NCI-H524 treated with DMSO at 0.1 percent for 48 hours (cell line): ENCODE data around the gene CFAP300.

Source experiments
- DNase-seq: peaks from one replicate; lab custom pipeline; 2025; lab: John Stamatoyannopoulos, UW

The CFAP300 gene

DNA sequence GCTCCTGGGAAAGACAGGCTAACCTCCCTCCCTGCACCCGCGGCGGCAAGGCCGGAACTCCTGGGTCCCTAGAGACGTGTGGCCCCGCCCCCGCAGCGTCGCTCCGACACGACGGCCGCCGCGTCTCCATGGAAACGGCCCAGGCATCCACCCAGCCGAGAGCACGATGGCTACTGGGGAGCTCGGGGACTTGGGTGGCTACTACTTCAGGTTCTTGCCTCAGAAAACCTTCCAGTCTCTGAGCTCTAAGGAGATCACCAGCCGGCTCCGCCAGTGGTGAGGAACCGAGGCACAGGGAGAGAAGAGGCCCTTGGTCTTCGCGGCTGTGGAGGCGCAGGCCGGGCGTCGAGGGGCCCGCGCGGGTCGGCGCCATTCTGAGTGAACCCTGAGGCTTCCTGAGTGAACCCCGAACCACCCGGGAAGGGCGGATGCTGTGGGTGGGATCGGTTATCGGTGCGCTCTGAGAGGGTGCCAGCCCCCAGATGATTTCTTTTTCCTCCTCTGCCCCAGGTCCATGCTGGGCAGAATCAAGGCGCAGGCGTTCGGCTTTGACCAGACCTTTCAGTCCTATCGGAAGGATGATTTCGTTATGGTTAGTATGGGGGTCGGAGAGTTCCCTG lies at the start of gene CFAP300:
Gene CFAP300 (plus strand): TSS at position 133 of the 620 bp plus-strand sequence. CDS start 34 bp downstream, at position 167.
- DNase-seq = peak; percentile 1

DNA sequence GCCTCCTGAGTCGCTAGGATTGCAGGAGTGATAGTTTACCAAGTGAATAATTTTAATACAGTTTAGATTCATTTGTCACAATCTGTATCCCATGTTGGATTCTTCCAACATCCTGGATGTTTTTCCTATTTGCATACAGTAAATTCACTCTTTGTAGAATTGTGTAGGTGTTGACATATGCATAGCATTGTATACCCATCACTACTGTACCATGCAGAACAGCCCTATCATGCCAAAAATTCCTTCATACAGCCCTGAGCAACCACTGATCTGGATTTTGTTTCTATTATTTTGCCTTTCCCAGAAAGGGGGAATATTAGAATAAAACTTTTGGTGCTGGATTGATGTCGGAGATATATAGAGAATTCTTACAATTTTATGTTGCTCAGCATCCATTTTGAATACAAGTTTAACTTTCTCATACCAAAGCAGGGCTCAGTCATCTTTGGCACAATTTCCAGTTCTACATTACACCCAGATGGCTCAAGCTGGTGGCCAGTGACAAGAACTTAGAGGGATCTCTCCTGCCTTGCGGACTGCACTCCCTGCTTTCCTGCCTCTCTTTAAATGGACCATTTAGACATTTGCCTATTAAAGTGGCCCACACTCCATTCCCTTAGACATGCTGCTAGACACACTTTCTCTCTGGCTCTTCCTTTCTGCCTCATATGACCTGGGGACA lies 45.4 kb upstream of the CFAP300 start:
- no peak for DNase-seq

DNA sequence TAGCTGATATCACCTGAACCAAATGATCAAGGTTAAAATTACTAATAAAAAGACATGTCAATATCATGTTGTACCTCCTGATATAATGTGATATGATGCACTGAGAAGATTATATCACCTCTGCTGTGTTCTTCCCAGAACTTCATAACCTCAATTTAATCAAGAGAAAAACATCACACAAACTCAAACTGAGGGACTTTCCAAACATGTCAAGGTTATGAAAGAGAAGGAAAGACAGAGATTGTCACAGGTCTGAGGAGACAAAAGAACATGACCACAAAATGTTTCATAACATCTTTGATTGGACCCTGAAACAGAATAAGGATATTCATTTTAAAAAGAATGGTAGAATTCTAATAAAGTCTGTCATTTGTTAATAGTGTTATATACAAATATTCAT lies 43.0 kb upstream of the CFAP300 start:
- no peak for DNase-seq

DNA sequence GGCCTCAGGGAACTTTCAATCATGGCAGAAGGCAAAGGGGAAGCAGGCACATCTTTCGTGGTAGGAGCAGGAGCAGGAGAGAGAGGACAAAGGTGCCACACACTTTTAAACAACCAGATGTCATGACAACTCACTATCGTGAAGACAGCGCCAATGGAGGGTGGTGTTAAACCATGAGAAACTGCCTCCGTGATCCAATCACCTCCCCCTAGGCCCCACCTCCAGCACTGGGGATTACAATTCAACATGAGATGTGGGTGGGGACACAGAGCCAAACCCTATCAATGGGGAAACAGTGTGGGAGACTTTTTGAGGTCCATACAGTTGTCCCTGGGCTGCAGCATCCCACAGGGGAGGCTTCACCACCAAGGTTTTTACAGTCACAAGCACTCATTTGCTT lies 41.9 kb upstream of the CFAP300 start:
- DNase-seq = no peak

DNA sequence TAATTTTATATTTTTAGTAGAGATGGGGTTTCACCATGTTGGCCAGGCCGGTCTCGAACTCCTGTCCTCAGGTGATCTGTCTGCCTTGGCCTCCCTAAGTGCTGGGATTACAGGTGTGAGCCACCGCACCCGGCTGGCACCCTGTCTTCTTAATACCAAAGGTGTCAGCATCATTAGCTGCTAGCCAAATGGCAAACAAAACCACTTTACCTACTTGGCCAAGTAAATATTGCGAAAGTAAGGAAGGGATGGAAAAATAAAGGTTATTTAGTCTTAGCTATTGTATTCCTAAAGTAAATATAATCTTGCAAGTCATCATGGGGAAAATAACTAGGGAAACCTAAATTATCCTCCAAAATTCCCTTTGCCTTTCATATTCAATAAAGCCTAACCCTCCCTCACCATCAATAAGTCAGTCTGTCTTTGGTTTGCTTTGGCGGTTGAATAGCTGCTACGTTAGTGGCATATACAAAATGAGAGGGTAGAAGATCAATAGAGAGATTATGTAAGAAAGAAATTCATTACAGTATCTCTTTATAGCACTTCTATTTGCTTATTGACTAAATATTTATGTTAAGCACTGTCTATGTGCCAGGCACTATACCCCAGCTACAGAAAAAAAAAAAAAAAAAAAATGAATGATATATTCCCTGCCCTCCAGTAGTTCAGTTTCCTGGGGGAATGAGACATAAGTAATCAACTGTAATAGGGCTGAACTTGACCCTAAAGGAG lies 40.2 kb upstream of the CFAP300 start:
- no peak for DNase-seq

DNA sequence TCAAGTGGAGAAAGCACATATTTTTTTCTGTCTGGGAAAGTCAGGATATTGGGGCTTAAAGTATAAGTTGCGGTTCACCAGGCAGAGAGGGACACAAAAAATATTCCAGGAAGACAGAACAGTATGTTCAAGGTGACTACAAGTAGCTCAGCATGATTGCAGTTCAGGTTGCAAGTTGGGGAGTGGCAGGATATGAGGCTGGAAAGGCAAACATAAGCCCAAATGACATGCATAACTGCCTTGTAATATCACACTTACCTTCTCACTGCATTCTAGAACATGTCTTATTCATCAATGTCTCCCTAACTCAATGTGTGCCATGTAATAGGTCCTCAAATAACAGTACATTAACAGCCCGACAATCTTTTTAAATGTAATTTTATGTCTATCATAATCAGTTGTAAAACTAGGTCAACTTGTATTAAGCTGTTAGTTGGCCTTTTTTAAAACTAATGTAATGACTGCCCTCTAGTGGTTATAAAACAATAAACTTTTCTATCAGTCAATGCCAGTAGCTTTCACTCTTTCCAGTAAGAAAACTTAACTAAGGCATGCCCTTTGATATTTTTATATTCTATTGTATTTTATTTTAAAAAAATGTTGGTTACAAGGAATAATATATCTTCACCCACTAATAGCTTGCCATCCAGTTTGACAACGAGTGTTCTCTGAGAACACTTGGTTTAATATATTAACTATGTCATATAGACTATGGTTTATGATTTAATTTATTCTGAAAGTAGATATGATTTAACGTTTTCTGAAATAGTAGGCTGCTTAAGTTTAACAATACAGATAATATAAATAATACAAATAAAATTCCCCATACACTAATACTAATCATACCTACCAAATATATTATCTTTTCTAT lies 39.4 kb upstream of the CFAP300 start:
- DNase-seq = no peak

DNA sequence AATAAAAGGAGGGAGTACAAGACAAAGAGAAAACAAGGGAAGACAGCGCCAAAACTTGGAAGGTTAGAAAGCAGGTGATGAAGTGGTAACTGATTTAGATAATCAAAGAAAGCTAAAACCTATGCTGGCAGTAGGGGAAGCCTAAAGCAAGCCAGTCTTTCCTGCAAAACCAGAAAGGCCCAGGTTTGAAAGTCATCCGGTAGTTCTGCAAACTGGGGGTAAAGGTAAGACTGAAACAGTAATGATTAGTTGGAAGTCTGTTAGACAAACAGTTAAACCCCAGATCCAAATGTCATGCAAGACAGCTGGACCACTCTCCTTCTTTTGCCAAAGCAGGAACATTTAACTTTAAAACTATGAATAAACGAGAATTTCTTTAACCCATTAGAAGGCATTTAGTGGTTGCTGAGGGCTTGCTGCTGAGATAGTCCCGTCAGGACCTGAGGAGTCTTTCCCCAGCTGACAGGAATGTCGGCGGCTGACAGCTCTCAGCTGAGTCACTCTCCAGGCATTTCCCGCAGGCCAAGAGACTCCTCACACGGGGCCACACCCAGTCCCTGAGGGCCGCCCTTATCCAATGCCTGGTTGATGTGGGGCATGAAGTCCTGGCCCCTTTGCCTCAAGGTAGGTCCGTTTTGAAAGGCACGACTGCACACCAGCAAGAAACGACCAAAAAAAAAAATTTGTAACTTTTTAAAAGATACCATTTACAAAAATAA lies 36.3 kb upstream of the CFAP300 start:
- DNase-seq = no peak

DNA sequence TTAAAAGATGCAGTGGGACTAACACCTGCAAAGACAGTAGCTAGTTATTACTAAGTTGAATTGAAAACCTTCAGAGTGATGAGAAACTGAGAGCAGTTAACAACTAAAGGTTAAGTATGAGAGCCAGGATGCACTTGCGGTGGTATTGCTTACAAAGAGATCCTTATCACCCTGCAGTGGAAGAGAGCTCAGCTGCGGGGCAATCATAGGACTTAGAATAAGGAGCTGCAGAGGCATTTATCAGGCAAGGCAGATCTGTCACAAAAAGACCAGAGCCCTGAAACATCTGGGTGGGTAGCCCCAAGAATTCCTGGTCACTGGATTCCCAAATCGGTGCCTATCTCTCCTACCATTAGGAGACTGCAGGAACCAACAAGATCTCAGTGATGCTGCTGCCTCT lies 34.3 kb upstream of the CFAP300 start:
- DNase-seq = no peak

DNA sequence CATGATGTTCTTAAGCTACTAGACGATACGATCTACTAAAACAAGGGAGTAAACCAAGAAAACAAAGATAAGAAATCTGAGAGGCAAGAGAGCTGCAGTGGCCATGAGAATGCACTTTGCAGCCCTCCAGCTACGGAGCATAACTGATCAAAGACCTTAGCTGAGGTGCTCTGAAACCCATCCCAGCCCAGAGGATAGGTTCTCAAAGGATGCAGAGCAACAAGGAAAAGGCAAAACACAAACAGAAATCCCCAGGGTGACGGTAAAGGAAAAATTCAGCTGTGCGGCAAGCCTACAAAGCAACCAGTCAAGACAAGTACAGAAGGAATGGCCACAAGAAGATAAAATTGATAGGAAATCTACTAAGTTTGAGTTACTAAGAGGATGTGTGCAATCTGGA lies 32.5 kb upstream of the CFAP300 start:
- no peak for DNase-seq

DNA sequence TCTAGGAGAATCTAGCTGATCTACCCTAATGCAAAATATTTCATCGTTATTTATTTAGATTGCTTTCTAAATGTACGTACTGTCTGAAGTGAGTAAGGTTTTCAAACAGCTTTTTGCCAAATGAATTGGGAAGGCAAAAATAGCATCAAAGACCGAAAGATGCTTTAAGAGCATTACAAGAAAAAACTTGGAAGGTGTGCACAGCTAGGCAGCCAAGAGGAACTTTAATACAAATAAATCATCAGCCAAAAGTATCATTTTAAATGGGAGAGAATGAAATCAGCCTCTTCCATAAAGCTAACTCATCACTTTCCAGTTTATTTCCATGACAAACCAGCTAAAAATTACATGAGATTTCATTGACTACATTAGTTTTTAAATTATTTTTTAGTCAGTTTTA lies 30.2 kb upstream of the CFAP300 start:
- DNase-seq = no peak

DNA sequence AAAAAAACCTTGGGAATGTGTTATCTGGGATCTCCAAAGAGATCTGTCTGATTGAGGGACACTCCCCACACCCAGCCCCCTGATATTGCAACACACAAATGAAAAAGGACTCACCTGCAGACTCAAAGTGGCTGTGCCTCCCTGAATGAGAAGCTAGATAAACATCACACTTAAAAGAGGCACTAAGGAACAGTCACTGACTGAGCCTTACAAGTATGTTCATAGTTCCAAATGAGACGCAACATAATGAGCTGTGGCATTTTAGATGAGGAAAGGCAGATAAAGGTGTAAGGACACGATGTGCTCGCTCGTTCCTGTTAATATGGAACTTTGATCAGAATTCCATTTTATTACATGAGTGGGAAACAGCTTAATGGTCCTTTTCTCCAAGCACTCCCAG lies 21.0 kb upstream of the CFAP300 start:
- DNase-seq = no peak

DNA sequence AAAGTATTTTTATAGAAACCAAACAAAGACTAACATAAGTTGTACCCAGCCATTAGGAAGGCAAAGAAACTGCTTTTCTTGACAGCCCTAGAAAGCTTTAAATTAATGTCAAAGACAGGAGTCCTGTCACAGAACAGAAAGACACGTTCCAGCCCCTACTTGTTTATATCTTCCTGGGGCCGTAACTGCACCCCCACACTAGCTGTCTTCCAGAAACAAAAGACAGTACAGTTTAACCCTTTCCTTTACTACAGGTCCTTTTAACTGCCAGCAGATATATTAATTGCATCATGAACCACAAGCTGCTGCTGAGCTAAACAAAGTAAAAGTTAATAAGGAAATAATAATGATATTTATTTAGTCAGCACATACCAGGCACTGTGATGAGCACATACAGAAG lies 20.3 kb upstream of the CFAP300 start:
- DNase-seq = no peak

DNA sequence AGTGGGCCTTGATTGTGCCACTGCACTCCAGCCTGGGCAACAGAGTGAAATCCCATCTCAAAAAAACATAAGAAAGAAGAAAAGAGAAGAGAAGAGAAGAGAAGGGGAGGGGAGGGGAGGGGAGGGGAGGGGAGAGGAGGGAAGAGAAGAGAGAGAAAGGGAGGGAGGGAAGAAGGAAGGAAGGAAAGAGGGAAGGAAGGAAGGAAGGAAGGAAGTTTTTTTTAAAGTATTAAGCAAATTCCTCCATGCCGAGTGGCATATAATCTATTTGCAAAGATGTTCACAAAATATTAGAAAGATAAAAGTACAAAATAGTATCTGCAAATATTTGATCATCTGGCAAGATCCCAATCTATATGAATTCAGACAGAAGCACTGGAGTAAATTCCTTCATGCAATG lies 10.5 kb upstream of the CFAP300 start:
- no peak for DNase-seq

DNA sequence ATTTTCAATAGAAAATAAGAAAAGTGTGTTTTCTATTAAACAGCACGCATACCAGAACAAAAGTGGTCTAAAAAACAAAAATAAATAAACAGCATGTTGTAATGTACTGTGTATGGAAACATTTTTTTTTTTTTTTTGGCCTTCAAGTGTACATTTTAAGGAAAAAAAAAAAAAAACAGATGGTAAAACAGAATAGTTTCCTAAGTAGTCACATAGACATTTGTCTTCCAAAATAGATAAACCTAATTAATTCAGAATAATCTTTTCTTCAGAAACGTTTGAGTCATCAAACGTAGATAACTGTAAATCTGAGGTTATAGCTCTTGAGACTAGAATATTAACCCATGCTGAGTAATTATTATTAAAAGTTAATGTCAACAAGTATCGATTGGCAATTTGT lies 396 bp upstream of the CFAP300 start:
- DNase-seq = no peak

DNA sequence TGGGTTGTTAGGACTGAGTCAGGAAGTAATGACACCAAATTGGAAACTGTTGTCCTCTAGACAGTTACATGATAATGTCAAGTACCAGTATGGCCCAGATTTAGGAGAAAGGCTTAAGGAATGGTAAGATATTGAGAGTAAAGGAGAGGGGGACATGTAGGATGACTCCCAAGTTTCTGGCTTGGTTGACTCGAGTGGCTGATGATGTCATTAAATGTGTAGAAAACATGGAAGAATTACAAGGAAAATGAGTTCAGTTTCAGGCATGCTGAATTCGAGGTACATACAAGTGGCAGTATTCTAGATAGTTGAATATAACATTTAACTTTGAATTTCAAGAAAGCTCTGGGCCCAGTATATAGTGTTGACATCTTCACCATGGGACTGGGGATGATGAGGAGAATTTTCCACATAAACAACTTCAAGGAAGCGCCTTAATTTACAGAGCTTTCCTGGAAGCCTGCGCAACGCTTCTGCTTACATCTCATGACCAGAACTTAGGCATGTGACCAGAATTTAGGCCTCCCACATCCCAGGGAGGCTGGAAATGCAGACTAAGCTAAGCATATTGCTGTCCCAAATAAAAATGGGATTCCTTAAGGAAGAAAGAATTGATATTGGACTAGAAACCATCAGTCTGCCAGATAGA lies 3.8 kb downstream of the CFAP300 start:
- no peak for DNase-seq

DNA sequence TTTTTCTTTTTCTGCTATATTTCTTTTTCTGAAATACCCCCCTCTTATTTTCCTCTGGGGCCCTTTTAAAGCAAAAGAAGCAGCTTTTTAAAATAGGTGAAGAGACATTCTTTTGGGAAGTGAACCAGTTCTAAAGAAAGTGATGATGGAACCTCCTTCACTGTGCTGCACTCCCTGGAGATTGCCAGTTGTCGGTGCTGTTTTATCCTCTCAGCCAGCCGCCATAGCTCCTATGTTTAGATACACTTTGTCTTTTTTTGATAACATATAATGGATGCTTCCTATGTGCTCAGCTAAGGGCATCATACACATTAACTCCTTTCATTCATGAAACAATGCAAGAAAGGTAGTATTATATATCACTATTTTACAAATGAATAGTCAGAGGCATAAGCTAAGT lies 14.0 kb downstream of the CFAP300 start:
- no peak for DNase-seq

DNA sequence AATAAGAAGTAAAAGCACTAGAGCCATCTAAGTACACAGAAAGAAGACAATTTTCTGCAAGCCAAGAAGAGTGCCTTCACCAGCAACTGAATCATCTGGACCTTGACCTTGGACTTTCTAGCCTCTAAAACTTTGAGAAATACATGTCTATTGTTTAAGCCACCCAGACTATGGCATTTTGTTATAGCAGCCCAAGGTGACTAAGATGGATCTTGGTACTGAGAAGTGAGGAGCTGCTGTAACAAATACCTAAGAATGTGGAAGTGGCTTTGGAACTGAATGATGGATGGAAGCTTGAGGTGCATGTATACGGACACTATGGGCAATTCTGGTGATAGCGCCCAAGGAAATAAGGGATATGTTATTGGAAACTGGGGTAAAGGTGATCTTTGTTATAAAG lies 14.9 kb downstream of the CFAP300 start:
- no peak for DNase-seq

DNA sequence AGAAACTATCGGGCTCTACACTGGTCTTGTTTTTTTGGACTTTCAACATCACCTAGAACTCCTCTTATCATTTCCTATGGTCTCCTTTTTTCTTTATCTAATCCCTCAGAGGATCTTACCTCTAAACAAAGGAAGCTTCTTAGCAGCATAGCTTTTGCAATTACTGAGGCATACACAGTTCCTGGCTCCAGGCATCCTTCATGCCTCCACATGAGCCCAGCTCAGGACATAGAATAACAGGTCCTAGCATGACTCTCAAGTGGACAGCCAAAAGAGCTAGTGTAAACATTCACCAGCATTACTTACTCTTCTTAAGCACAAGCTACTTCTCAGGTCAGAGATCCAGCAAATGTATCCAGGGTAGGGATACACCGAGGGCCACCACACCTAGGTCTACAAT lies 17.1 kb downstream of the CFAP300 start:
- DNase-seq = no peak

DNA sequence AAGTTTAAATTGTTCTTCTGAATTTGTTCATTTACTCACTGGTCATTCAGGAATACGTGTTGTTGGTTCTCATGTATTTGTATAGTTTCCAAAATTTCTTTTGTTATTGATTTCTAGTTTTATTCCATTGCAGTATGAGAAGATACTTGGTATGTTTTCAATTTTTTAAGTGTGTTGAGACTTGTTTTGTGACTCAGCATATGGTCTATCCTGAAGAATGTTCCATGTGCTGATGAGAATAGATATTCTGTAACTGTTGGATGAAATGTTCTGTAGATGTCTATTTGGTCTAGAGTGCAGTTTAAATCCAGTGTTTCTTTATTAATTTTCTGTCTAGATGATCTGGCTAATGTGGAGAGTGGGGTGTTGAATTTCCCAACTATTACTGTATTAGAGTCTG lies 23.5 kb downstream of the CFAP300 start:
- DNase-seq = no peak

DNA sequence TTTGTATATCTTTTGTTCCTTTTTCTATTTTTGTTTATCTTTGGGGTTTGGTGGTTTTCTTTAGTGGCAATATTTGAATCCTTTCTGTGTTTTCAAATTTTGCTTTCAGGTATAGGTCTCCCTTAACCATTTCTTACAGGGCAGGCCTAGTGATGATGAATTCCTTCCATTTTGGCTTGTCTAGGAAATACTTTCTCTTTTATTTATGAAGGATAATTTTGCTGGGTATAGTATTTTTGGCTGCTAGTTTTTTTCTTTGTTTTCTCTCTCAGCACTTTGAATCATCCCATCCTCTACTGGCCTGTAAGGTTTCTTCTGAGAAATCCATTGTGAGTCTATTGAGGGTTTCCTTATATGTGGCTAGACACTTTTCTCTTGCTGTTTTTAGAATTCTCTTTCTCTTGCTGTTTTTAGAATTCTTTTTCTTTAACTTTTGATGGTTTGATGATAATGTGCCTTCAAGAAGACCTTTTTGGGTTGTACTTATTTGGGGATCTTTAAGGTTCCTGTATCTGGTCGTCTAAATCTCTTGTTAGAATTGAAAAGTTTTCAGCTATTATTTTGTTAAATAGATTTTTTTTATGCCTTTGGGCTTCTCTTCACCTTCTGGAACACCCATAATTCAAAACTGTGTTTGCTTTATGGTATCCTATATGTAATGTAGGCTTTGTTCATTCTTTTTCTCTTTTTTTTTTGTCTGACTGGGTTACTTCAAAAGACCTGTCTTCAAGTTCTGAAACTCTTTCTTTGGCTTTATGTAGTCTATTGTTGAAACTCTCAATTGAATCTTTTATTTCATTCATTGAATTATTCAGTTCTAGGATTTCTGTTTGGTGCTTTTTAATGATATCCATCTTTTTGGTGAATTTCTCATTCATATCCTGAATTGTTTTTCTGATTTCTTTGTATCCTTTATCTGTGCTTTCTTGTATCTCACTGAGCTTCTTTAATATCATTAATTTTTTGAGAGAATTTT lies 24.5 kb downstream of the CFAP300 start:
- no peak for DNase-seq
